ENCODE data around the gene SCN2A.

DNA sequence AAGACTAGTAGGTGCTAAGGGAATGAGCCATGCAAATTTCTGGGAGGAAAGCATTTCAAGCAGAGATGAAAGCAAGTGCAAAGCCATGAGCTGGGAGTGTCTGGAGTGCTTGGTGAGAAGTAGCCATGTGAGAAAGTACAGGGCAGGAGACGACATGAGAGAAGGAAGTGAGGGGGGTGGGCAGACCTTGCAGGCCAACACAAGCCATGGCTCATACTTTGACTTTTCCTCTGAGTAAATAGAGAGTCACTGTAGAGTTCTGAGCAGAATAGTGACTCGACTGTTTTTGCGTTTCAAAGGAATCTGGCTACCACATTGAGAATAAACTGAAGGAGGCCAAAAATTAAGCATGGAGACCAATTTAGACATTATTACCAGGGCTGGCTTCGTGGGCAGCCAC, 42.2 kb downstream of the SCN2A start:
- no peak for TF ChIP-seq POLR2A (IDR thresholded peaks at IDR 0.05; ENCODE audit: low read depth, low read length)
- no peak for TF ChIP-seq POLR2AphosphoS5 (IDR thresholded peaks at IDR 0.05; ENCODE audit: low read depth, low read length)
- TF ChIP-seq TAF1 (IDR thresholded peaks at IDR 0.05; ENCODE audit: low read depth, low read length) = no peak
- no peak for TF ChIP-seq POU2F2 (IDR thresholded peaks at IDR 0.05; ENCODE audit: low read depth, low read length)

Data from GM12891 (cell line).